SU-DHL-6 (cell line): ENCODE measurements around the gene PBLD.

ENCODE experiments used
- EZH2phosphoT487 ChIP-seq: fragments of 200-600 bp; sonication (generic), shearing (Covaris generic); conservative IDR thresholded peaks from 2 replicates; pipeline ENCODE4 v1.6.1; 2018; ENCODE audit warnings: mild to moderate bottlenecking, antibody characterized with exemption, low read length, moderate library complexity, mixed read lengths
- TF ChIP-seq, protein P1 (sequence below): fragments of 200-600 bp; sonication (generic); IDR thresholded peaks from one replicate; pipeline ENCODE4 v1.5.1; 2017; ENCODE audit warnings: antibody characterized with exemption, mild to moderate bottlenecking, low read length, moderate library complexity; ENCODE audit not compliant: insufficient read depth, poor library complexity, severe bottlenecking

DNA sequence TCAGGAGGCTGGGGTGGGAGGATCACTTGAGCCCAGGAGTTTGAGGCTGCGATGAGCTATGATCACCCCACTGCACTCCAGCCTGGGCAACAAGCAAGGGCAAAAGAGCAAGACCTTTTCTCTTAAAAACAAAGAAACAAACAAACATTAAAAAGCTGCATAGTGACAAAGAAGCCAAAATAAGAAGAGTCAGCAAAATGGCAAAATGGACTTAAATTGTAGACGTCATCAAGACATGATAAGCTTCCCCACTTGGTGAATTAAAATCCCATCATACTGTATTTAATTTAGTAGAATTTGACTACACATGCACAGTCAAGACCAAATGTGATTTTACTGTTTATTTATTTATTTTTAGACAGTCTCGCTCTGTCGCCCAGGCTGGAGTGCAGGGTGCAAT is 52.0 kb downstream of the PBLD start:
- TF ChIP-seq, protein P1, sequence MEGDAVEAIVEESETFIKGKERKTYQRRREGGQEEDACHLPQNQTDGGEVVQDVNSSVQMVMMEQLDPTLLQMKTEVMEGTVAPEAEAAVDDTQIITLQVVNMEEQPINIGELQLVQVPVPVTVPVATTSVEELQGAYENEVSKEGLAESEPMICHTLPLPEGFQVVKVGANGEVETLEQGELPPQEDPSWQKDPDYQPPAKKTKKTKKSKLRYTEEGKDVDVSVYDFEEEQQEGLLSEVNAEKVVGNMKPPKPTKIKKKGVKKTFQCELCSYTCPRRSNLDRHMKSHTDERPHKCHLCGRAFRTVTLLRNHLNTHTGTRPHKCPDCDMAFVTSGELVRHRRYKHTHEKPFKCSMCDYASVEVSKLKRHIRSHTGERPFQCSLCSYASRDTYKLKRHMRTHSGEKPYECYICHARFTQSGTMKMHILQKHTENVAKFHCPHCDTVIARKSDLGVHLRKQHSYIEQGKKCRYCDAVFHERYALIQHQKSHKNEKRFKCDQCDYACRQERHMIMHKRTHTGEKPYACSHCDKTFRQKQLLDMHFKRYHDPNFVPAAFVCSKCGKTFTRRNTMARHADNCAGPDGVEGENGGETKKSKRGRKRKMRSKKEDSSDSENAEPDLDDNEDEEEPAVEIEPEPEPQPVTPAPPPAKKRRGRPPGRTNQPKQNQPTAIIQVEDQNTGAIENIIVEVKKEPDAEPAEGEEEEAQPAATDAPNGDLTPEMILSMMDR, result no peak
- no peak for TF ChIP-seq EZH2phosphoT487
